Tongue (tissue), 2 donors: ENCODE results near the gene MIGA1. TPM values are rescaled to one million over a fixed set of nuclear protein-coding genes. Genes with fewer than 3 reads are reported as not detected.
"Not testable (repeated sequence)": the region's sequence is repeated elsewhere in the genome, so short reads cannot be mapped to it uniquely, and the experiment has no call there.

Experiments
- DNase-seq: peaks from one replicate; pipeline ENCODE4 v3.0.0-alpha.2; 2015
- total RNA-seq: library from RNA; depleted of rRNA; stranded (reverse); fragments of >200 nt; gene quantifications from one replicate; pipeline ENCODE4 v1.2.3, GENCODE V29; 2014

Gene MIGA1
- total RNA-seq, 1 donor from 2014 or later = 21.5 TPM

DNA sequence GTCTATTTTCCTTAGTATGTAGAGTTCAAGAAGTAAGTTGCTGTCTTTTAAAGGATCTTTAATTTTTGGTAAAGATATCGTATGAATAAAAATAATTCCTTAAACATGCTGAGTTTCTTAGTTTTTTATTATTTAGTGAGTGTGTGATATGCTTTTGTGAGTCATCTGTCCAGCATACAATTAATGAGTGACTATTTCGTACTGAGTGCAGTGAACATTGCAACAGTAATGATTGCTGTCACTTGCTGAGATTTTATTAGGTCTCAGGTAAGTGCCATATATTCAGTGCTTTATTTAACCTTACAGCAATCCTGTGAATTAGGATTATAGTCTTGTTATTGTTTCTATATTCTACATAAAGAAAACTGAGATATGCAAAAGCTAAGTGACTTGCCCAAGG, 22.6 kb downstream of the MIGA1 start:
- DNase-seq = no peak

DNA sequence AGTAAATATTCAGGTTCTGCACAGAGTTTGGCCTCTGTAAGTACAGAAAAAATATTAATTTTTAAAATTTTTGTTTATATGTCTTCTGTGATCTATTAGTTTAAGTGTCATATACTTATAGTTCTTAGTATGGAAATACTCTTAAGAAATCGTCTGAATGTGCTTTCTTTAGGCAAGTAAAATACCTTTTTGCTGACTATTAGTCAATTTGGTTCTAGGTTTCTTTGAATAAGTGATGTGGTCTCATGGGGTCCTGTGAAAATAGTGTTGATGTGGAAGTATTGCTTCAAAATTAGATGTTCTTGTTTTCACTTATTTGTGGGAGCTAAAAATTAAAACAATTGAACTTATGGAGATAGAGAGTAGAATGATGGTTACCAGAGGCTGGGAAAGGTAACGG, 23.9 kb downstream of the MIGA1 start:
- DNase-seq = no peak

DNA sequence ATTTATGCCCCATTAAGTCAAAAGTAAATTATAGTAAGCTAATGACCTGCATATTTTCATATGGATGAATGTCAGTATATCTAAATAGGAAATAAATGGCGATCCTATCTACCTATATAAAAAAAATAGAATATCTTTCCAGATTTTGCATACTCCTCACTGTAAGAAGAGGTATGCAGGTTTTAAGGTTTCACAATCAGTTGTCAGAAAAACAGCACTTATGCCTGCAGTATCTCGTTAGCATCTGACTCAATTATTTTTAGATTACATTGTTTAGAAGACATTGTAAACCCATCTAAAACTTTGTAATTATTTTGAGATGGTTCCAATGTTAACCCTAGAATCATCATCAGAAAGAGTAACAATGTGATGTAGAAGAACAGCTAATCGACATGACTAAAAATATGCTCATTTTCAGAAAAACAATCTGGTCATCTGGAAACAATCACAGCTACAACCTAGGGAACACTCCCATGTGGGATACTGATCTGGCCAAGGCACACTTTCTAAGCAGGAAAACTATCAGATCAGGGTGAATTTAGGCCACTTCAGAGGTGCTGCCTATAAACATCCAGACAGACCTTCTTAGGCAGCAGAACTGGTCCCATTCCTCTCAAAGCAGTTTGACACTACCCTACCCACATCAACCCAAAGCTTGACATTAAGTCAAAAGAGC, 30.5 kb downstream of the MIGA1 start:
- not testable (repeated sequence) for DNase-seq

DNA sequence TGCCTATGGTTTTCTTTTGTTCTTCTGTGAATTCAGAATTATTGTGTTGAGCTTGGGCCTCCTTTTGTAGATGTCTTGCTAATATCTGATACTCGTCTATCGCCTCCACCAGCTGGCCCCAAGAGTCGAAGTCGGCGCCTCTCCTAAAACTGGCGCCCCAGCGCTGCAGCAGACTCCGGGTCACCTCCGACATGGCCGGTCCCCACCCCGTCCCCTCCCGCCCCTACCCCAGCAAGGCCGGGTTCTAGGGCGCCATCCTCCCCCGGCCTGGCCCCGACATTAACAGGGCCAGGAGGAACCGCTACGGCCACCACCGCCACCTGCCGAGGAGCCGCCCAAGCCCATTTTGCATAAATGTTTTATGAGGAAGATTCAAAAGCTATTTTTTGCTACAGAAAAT, 32.1 kb downstream of the MIGA1 start:
- not testable (repeated sequence) for DNase-seq

DNA sequence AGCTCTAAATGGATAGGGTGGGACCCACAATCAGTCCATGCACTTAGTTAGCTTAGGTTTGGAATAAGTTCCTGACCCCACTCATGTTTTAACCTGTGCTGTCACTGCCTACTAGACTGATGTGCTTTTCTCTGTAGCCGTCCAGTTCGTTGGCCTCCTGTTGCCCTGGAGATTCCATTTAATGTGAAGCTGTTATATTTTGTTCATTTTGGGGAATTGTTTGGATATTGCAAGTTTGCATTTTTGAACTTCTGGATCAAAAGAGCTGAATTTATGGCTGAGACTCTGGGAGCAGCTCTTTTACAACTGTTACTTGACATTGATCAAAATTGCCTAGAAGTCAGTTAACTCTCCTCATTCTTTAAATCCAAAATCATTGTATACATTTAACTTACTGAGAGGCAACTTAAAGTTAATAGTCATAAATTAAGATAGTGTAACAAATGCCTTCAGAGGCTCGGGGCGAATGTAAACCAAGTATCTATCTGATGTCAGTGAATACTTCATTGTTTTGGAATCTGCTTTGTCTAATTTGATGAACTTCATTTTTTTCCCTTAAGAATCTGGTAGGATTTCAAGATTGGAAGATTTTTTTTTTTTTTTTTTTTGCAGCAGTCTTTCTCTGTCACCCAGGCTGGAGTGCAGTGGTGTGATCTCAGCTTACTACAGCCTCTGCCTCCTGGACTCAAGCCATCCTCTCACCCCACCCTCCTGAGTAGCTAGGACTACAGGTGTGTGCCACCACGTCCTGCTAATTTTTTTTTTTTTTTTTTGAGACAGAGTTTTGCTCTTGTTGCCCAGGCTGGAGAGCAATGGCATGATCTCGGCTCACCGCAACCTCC, 38.1 kb downstream of the MIGA1 start:
- no peak for DNase-seq

DNA sequence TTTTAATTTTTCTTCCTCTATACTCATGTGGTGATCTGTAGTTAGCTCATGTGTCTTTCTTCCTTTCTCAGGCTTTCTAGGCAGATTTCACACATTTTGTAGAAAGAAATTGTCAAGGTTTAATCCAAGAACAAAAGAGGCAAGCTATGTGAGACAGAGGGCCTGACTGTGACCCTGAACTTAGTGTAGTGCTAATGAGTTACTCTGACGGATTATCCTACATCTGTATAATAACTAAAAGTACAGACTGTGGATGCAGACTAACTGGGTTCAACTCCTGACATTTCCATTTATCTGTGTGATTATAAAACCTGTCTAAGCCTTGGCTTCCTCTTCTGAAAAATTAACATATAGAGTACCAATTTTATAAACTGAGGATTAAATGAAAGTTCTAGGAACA, 40.7 kb downstream of the MIGA1 start:
- DNase-seq = no peak

DNA sequence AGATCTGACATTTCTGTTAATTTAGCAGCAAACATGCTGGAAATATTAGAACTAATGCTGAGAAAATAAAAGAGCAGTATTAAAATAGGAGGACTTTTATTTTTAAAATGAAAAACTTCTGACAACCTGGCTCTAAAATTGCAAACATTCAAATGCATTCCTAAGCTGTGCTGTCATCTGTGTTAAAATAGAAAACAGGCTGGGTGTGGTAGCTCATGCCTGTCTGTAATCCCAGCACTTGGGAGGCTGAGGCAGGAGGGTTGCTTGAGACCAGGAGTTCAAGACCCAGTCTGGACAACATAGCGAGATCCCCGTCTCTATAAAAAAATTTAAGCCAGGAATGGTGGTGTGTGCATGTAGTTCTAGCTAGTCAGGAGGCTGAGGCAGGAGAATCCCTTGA, 44.6 kb downstream of the MIGA1 start:
- no peak for DNase-seq

DNA sequence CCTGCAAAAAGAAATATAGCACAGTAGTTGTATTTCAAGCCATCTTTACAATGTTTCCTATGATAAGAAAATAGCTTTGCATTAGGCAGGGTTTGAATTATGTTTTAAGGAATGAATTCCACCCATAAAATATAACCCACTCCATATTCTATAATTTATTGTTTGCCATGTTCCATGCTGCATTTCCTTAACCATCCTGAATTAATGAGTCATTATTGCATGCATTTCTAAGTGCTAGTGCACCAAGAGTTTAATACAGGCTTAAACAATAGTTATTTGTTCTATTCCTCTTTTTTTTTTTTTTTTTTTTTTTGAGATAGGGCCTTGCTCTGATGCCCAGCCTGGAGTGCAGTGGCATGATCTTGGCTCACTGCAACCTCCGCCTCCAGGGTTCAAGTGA, 45.2 kb downstream of the MIGA1 start:
- DNase-seq = no peak

DNA sequence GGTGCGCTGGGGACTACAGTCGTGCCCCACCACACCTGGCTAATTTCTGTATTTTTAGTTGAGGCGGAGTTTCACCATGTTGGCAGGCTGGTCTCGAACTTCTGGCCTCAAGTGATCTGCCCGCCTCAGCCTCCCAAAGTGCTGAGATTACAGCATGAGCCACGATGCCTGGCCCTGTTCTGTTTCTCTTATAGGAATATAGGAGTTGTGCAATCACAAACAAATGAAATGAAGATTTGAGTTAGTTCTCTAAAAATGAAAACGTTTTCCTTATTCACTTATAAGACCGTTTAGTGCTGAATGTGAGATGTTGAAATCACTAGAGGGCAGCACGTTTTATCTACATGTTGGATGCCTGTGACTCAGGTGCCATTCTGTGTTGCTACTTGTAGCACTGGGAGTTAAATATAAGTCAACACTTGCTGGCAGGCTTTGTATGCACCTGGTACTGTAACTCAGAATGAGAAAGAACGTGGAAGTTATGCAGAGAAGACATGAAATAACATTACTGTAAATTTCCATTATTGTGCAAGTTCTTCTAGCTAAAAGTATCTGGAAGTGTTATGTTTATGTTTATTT, 45.8 kb downstream of the MIGA1 start:
- DNase-seq = peak; percentile 83

DNA sequence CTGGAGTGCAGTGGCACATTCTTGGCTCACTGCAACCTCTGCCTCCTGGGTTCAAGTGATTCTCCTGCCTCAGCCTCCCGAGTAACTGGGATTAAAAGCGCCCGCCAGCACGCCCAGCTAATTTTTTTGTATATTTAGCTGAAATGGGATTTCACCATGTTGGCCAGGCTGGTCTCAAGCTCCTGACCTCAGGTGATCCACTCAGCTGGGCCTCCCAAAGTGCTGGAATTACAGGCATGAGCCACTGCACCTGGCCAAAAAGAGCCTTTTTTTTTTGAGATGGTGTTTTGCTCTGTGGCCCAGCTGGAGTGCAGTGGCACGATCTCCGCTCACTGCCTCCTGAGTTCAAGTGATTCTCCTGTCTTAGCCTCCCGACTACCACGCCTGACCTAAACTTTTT, 47.4 kb downstream of the MIGA1 start:
- not testable (repeated sequence) for DNase-seq

DNA sequence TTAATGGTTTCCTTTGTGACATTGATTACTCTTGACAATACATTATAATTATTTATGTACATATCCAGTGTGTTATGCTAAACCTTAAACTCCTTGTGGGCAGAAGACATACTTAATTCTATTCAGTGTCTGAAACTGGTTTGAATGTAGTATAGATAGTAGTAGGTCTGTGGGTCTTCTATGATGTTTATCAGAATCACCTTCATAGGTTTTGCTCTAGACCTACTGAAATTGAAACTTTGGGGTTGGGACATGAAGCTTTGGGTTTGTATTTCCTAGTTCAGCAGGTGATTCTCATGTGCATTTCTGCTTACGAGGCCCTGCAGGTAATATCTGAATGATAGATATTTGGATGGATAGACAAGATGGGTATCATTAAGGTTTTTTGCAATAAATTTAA, 48.6 kb downstream of the MIGA1 start:
- no peak for DNase-seq

DNA sequence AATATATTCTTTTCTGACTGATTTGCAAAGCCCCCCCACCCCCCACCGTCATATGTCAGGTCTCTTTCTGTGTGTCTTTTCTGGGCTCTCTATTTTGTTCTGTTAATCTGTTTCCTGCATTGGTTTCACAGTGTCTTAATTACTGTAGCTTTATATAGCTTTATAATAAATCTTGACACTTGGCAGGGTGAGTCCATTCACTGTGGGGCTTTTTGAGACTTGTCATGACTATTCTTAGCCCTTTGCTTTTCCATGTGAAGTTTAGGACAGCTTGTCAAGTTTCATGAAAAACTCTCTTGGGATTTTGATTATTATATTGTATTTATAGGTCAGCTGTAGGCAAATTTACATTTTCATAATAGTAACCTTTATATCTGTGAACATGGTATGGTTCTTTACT, 50.4 kb downstream of the MIGA1 start:
- no peak for DNase-seq

DNA sequence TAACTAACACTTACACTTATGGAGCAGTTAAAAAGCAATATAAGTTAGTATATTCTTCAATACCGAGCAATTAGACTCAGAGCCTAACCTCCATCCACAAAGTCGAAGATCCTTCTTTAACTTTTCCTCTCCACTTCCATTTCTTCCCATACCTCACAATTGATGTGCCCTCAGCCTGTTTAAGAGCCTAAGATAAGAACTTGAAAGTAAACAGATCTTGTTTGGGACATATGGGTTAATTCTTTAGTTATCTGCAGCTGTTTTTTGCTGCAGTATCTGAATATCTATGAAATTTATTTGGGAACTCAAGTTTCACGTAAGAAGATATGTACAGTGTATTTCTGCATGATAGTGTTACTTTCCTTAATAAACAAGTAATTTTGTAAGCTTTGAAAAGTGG, 51.5 kb downstream of the MIGA1 start:
- DNase-seq = no peak

DNA sequence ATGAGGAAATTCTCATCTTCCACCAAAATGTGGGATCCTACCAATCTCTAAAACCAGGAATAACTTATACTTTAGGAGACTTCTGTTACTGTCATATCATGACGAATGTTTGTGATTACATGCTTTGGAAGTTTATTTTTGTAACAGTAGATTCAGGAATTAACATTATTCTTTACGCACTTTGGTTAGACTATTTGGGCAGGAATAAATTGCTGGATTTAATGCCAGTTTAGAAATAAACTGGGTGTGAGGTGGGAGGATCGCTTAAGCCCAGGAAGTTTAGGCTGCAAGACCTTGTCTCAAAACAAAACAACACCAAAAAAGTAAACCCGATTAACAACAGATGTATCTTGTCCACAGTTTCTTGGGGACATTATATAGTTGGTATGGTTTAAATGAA, 52.1 kb downstream of the MIGA1 start:
- DNase-seq = no peak

DNA sequence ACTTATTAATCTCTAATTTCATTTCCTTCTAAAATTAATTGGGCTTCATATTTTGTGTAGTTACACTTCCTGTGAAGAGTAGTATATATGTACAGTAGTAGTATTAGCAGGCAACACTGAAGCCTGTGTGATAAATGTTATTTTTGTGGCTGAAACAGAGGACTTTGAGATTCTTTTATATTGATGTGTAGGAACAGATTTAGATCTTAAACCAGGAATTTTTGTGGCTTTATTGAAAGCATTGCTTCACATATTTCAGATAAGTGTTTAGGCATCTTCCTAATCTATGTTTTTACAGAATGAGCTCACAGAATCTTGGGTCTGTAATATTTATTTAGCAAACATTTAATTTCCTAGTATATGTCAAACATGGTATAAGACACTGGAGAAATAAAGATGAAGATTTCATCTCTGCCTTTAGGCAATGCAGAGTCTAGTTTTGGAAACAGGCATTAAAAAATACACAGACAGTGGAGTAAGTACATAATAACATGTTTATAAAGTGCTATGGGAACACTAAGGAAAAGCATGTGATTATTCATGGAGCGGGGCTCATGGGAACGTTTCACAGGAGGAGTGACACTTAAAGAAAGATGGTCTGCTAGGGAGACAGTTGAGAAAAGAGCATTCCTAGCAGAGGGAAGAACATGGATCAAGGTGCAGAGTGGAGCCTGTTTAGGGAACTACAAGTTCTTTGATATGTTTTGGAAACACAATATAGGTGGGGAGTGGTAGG, 52.7 kb downstream of the MIGA1 start:
- DNase-seq = peak; percentile 68

DNA sequence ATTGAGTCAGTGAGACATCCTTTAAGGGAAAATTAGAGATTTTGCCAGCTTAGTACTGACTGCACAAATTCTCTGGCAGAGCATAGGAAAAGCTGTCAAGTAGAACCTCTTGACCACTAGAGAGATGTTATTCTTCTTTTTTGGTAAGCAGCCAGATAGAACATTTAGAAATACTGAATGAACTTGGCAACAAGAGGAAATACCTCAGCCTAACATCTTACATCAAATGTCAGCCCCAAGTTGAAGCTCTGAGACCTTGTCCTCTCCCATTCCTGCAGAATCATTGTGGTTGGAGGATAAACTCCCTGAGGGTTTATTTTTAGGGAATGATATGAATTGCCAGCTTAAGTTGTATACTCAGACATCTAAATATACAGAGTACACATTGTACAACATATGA, 53.5 kb downstream of the MIGA1 start:
- DNase-seq = peak; percentile 78

DNA sequence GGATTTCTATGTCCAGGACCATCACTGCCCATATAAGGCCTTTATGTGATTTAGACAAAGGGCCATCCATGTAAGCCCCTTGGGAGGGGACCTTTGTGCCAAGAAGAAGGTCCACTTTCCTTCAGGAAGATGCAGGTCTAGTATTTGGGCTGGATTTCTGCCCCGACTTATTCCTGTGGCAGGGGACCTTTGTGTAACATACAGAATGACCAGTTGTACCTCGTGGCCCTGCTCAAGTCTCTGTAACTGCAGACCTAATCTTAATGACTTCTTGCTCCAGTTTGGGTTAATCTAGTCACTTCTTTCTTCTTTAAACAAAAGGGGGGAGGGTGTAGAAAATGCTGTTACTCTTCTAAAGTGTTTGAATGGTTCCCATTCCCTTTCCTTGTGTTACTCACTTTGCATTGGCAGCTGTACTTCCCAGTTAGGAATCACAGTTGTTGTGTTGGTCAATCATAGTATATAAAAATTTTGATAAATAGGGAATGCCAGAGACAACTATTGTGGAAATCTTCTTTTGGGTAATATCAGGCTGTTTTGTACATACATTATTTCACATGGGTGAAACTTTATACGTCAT, 54.2 kb downstream of the MIGA1 start:
- no peak for DNase-seq

DNA sequence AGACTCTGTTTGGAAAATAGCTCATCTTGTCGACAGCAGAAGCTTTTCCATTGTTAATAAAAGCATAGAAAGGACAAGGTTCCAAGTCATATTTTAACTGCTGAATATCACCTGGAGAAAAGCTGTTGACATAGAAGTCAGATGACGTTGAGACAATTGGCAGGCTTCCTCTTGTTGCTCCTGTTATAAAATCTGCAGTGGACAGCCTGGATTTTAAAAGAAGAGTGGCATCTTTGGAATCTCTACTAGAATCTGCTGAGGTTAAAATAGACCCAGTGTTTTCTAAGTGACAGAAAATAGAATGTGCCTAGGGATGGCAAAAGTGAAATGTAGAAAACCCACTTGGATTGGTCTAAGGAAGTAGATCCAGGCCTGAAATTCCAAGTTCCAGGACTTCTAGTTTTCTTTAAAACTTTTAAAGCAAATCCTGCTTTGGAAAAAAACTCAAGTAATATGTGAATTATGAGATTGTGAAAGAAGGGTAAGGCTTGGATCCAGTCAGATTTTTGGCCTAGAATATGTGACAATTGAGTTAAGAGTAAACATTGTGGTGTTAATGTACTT, 55.4 kb downstream of the MIGA1 start:
- peak; percentile 87 for DNase-seq

DNA sequence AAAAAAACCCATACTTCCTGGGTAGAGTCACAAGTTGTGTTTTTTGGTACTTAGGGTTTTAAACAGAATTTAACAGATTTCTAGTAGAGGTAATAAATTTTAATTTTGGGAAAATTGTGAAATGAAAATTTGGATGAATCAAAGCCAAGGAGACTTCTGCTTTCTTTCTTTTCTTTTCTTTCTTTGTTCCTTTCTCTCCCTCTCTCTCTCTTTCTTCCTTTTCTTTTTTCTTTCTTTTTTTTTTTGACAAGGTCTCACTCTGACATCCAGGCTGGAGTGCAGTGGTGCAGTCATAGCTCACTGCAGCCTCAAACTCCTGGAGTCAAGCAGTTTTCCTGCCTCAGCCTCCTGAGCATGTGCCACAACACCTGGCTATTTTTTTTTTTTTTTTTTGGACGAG, 62.1 kb downstream of the MIGA1 start:
- DNase-seq = no peak

DNA sequence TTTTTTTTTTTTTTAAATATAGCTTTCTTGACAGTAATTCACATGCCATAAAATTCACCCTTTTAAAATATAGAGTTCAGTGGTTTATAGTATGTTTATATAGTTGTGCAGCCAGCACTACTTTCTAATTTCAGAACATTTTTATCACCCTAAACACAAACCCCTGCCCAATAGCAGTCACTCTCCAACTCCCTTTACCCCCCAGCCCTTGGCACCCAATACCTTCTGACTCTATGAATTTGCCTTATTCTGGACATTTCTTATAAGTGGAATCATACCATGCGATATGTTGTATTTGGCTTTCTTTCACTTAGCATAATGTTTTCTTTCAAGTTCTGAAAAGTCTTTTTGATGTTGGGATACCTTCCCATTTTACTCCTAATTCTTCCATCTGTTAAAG, 66.5 kb downstream of the MIGA1 start:
- DNase-seq = no peak

DNA sequence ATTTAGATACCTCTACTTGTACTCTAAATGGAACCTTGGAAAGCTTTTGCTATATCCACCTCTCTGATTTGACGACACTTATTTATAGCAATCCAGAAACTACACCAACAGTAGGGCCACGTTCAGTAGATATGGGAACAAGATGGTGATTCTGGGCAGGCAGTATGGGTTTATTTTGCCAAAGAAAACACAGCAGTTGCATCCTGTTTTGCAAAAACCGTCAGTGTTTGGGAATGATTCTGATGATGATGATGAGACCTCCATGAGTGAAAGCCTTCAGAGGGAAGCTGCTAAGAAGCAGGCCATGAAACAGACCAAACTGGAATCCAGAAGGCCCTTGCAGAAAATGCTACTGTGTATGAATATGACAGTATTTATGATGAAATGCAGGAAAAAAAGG, 67.5 kb downstream of the MIGA1 start:
- no peak for DNase-seq

DNA sequence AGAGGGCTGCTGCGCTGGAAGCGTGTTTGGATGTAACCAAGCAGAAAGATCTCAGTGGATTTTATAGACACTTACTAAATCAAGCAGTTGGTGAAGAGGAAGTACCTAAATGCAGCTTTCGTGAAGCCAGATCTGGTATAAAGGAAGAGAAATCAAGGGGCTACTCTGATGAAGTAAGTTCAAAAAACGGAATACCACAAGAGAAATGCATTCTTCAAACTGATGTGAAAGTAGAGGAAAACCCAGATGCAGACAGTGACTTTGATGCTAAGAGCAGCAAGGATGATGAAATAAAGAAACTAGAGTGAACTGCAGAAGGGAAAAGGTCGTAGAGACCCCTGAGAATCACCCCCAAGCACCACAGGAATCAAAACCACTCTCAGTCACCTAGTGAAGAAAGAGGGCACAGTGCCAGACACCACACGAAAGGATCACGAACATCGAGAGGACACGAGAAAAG, 68.2 kb downstream of the MIGA1 start:
- DNase-seq = no peak
